ENCODE measurements around the gene CCNY. TPM values are rescaled to one million over a fixed set of nuclear protein-coding genes. Genes with fewer than 3 reads are reported as not detected.

Gene CCNY
- total RNA-seq, 1 experiment from 2014 or later, result 59.1 TPM

DNA sequence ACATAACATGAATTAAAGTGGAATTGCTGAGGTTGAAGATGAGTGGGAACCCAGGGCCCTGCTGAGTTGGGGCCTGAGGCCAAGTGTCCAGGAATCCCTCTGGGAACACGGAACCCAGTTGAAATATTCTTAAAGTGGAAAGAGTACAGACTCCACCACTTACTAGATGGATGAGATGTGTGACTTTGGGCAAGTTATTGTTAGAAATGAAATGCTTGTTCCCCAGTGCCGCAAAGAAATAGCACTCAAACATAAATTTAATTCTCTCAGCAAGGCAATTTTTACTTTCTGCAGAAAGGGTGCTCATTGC is 54.5 kb downstream of the CCNY start:
- intact Hi-C loops (cut with micrococcal nuclease; ENCODE audit: unreplicated experiment), result no loop called here
- no peaks in the 10 kb centered on the region for H3K27me3 Mint-ChIP-seq (ENCODE audit: unreplicated experiment)
- H3K36me3 Mint-ChIP-seq (ENCODE audit: insufficient read depth, unreplicated experiment), result peaks cover 10% of the 10 kb centered on the region
- H3K4me1 Mint-ChIP-seq (ENCODE audit: low read depth, unreplicated experiment), result peaks cover 38% of the 10 kb centered on the region
- TF ChIP-seq, protein P1, sequence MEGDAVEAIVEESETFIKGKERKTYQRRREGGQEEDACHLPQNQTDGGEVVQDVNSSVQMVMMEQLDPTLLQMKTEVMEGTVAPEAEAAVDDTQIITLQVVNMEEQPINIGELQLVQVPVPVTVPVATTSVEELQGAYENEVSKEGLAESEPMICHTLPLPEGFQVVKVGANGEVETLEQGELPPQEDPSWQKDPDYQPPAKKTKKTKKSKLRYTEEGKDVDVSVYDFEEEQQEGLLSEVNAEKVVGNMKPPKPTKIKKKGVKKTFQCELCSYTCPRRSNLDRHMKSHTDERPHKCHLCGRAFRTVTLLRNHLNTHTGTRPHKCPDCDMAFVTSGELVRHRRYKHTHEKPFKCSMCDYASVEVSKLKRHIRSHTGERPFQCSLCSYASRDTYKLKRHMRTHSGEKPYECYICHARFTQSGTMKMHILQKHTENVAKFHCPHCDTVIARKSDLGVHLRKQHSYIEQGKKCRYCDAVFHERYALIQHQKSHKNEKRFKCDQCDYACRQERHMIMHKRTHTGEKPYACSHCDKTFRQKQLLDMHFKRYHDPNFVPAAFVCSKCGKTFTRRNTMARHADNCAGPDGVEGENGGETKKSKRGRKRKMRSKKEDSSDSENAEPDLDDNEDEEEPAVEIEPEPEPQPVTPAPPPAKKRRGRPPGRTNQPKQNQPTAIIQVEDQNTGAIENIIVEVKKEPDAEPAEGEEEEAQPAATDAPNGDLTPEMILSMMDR (IDR thresholded peaks at IDR 0.05; ENCODE audit: unreplicated experiment), result no peak
- no TSS peak for BruUV-seq (replicated peaks)
- H3K4me3 Mint-ChIP-seq (ENCODE audit: low read depth, unreplicated experiment), result no peak overlapping the region
- peaks cover 12% of the 10 kb centered on the region for H3K9me3 Mint-ChIP-seq (ENCODE audit: low read depth, unreplicated experiment)
- CTCF ChIA-PET, result no interaction called here
- no peak for DNase-seq
- H3K27ac Mint-ChIP-seq (ENCODE audit: unreplicated experiment), result no peak overlapping the region

DNA sequence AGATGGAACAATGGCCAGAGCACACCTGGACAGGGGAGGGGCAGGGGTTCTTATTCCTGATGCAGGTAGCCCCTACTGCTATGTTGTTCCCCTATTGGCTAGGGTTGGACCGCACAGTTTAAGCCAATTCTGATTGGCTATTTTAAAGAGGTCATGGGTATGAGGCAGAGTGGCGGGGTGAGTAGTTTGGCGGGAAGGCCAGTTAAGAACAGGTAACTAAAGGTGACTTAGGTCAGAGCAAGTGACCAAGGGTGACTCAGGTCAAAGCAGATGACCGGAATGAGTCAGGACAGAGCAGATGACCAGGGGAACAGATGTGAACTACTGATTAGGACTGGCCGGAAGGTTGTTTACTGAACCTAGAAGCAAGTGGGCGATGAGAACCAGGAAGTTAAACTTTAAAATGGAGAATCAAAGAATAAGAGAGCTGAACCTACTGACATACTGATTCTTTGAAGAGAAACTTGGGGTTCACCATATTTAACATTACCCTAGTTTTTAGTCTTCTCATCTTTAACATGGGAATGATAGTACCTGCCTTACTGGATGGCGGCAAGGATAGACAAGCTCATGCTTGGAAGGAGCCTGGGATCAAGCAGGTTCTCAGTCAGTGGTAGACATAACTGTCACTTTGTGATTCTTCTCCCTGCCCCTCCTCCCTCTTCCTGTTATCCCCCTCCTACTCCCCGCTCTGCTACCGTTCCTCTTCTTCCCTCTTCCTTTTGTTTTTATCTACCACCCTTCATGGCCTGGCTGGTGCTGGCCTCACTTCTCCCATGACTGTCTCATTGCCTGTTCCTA is 55.0 kb downstream of the CCNY start:
- BruUV-seq (replicated peaks), result no TSS peak
- peaks cover 12% of the 10 kb centered on the region for H3K9me3 Mint-ChIP-seq (ENCODE audit: low read depth, unreplicated experiment)
- TF ChIP-seq, protein P1 (IDR thresholded peaks at IDR 0.05; ENCODE audit: unreplicated experiment), result no peak
- intact Hi-C loops (cut with micrococcal nuclease; ENCODE audit: unreplicated experiment), result no loop called here
- peaks cover 10% of the 10 kb centered on the region for H3K36me3 Mint-ChIP-seq (ENCODE audit: insufficient read depth, unreplicated experiment)
- peaks cover 33% of the 10 kb centered on the region for H3K4me1 Mint-ChIP-seq (ENCODE audit: low read depth, unreplicated experiment)
- CTCF ChIA-PET, result no interaction called here
- no peak overlapping the region for H3K4me3 Mint-ChIP-seq (ENCODE audit: low read depth, unreplicated experiment)
- H3K27ac Mint-ChIP-seq (ENCODE audit: unreplicated experiment), result no peak overlapping the region
- no peak for DNase-seq
- no peaks in the 10 kb centered on the region for H3K27me3 Mint-ChIP-seq (ENCODE audit: unreplicated experiment)

DNA sequence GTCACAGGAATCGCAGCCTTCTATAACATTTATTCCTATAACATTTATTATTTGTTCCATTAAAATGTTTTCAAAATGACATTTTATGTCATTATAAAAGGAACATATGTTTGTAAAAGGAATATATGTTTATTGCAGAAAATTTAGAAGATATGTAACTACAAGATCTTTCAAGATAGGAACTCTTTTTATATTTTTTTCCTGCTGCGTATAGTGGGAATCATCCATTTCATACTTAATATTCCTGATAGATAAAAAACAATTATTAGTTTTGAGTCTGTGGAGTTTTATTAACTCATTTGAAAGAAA is 55.6 kb downstream of the CCNY start:
- peaks cover 10% of the 10 kb centered on the region for H3K36me3 Mint-ChIP-seq (ENCODE audit: insufficient read depth, unreplicated experiment)
- no peak for DNase-seq
- TF ChIP-seq, protein P1 (IDR thresholded peaks at IDR 0.05; ENCODE audit: unreplicated experiment), result no peak
- CTCF ChIA-PET, result no interaction called here
- intact Hi-C loops (cut with micrococcal nuclease; ENCODE audit: unreplicated experiment), result no loop called here
- no peaks in the 10 kb centered on the region for H3K27me3 Mint-ChIP-seq (ENCODE audit: unreplicated experiment)
- H3K4me1 Mint-ChIP-seq (ENCODE audit: low read depth, unreplicated experiment), result peaks cover 27% of the 10 kb centered on the region
- H3K27ac Mint-ChIP-seq (ENCODE audit: unreplicated experiment), result no peak overlapping the region
- H3K4me3 Mint-ChIP-seq (ENCODE audit: low read depth, unreplicated experiment), result no peak overlapping the region
- peaks cover 12% of the 10 kb centered on the region for H3K9me3 Mint-ChIP-seq (ENCODE audit: low read depth, unreplicated experiment)
- BruUV-seq (replicated peaks), result no TSS peak

DNA sequence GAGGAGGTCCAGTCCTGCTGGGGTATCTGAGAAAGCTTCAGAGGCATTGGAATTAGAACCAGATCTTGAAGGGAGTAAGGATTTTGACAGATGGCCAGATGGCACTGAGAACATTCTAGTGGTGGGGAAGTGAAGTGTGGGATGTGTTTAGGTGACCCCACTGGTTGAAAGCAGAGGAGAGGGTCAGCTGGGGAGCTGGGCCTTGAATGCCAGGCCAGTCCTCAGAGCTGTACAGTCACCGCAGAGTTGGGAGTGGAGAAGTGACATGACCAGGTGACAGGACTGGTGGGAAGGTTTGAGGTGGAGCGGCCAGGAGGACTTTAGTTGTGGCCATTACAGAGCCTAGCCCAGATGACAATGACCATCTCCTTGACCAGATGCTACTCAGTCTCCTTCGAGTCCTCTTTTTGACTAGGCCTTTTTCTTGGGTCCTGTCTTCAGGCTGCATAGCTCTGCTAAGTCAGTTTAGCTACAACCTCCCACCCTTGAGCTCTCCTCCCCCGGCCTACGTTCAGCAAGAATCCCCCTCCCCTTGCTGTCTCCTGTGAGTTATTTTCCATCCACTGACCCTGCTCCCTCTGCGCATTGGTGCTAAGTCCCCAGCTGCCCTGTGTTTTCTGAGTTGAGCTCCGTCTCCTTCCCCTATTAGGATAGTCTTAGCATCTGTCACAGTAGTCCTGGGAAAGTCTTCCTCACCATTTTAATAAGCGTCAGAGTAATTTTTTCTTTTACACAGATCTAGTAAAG is 56.3 kb downstream of the CCNY start:
- TF ChIP-seq, protein P1 (IDR thresholded peaks at IDR 0.05; ENCODE audit: unreplicated experiment), result no peak
- CTCF ChIA-PET, result no interaction called here
- Mint-ChIP-seq H3K4me1 (ENCODE audit: low read depth, unreplicated experiment) (peaks cover 20% of the 10 kb centered on the region), H3K36me3 (ENCODE audit: insufficient read depth, unreplicated experiment) (peaks cover 10% of the 10 kb centered on the region), H3K27me3 (ENCODE audit: unreplicated experiment) (no peaks in the 10 kb centered on the region), H3K27ac (ENCODE audit: unreplicated experiment) (no peak overlapping the region), H3K4me3 (ENCODE audit: low read depth, unreplicated experiment) (no peak overlapping the region), H3K9me3 (ENCODE audit: low read depth, unreplicated experiment) (peaks cover 12% of the 10 kb centered on the region)
- no TSS peak for BruUV-seq (replicated peaks)
- DNase-seq, result no peak
- intact Hi-C loops (cut with micrococcal nuclease; ENCODE audit: unreplicated experiment), result no loop called here

All from Calu3 (cell line).